ENCODE results near the gene HJURP.

HJURP gene

GRCh38 chr2:233813236-233814055 is 40.9 kb downstream of the HJURP start:
- DNase-seq, result no peak

- DNase-seq, result no peak
Measured at GRCh38 chr2:233811732-233812131, 42.6 kb downstream of the HJURP start.

GRCh38 chr2:233811087-233811486 is 43.2 kb downstream of the HJURP start:
- no peak for DNase-seq

GRCh38 chr2:233810385-233810784 is 44.0 kb downstream of the HJURP start:
- no peak for DNase-seq

GRCh38 chr2:233807966-233808935 is 46.1 kb downstream of the HJURP start:
- no peak for DNase-seq

- DNase-seq, result no peak
Measured at GRCh38 chr2:233807215-233807865, 47.0 kb downstream of the HJURP start.

GRCh38 chr2:233803994-233804393 is 50.3 kb downstream of the HJURP start:
- DNase-seq, result no peak

GRCh38 chr2:233803292-233803911 is 50.9 kb downstream of the HJURP start:
- no peak for DNase-seq

GRCh38 chr2:233802132-233802815 is 52.1 kb downstream of the HJURP start:
- DNase-seq, result no peak

- DNase-seq, result no peak
Measured at GRCh38 chr2:233801357-233802131, 52.8 kb downstream of the HJURP start.

GRCh38 chr2:233800208-233800607 is 54.1 kb downstream of the HJURP start:
- DNase-seq, result no peak

- DNase-seq, result no peak
Measured at GRCh38 chr2:233799716-233800115, 54.6 kb downstream of the HJURP start.

GRCh38 chr2:233799087-233799665 is 55.2 kb downstream of the HJURP start:
- no peak for DNase-seq

- DNase-seq, result no peak
Measured at GRCh38 chr2:233798335-233799086, 55.8 kb downstream of the HJURP start.

GRCh38 chr2:233796254-233796653 is 58.1 kb downstream of the HJURP start:
- DNase-seq, result no peak

GRCh38 chr2:233795735-233796171 is 58.6 kb downstream of the HJURP start:
- no peak for DNase-seq

GRCh38 chr2:233794128-233794658 is 60.1 kb downstream of the HJURP start:
- DNase-seq, result no peak

- DNase-seq, result no peak
Measured at GRCh38 chr2:233793465-233794127, 60.7 kb downstream of the HJURP start.

GRCh38 chr2:233792720-233793119 is 61.6 kb downstream of the HJURP start:
- DNase-seq, result no peak

Data from NCI-H1694 treated with DMSO at 0.1 percent for 48 hours (cell line).